Endothelial cell of umbilical vein (primary cell): ENCODE results near the gene PROM1. TPM values are rescaled to one million over a fixed set of nuclear protein-coding genes. Genes with fewer than 3 reads are reported as not detected.

Experiments used
- BruUV-seq: library from RNA; stranded (reverse); fragments of 400-500 nt; replicated peaks from 2 replicates; lab custom pipeline; 2021; lab: Mats Ljungman, UMichigan
- CTCF ChIA-PET: fragments of 300-600, 350-600 bp; sonication (Branson Sonifier 250); formaldehyde crosslinking; loops from one replicate; lab custom pipeline; 2021; ENCODE audit warnings: antibody characterized with exemption, inconsistent platforms; lab: Charles Lee
- POLR2A ChIA-PET: fragments of 300-600, 350-600 bp; sonication (Branson Sonifier 250); formaldehyde crosslinking; loops from one replicate; lab custom pipeline; 2021; ENCODE audit warnings: antibody characterized with exemption, inconsistent platforms; lab: Charles Lee
- DNase-seq: peaks from one replicate; pipeline ENCODE4 v3.0.0-alpha.2; 2011; ENCODE audit warnings: low read depth, low spot score
- FAIRE-seq: peaks from 2 replicates; lab custom pipeline; 2011; peaks lifted over from hg19 to GRCh38; lab: Jason Lieb, UNC
- H2AFZ ChIP-seq: 2 replicates; pipeline ENCODE4 v1.6.0; 2012; ENCODE audit warnings: low read depth, low read length, control low read depth, inconsistent platforms
- H3K27ac ChIP-seq: 2 replicates; pipeline ENCODE4 v1.5.1; 2011; ENCODE audit warnings: low read depth, mild to moderate bottlenecking, control low read depth, low read length, moderate library complexity; ENCODE audit not compliant: insufficient read depth
- H3K27me3 ChIP-seq, 2 experiments: 2 replicates each; pipeline versions ENCODE4 v1.6.0 to v1.6.1; 2011; ENCODE audit warnings: low read length in 2 of 2, mixed read lengths in 1 of 2; ENCODE audit not compliant: control insufficient read depth in 2 of 2, insufficient read depth in 2 of 2
- H3K36me3 ChIP-seq, 2 experiments: 2 replicates in 1 of 2; 3 replicates in 1 of 2; pipeline ENCODE4 v1.5.1; 2011; ENCODE audit warnings: low read length in 2 of 2, mild to moderate bottlenecking in 1 of 2, moderate library complexity in 1 of 2; ENCODE audit not compliant: control insufficient read depth in 2 of 2, insufficient read depth in 2 of 2; ENCODE audit errors: extremely low read depth in 1 of 2
- H3K4me1 ChIP-seq: 3 replicates; pipeline ENCODE4 v1.5.1; 2011; ENCODE audit warnings: mild to moderate bottlenecking, low read length; ENCODE audit not compliant: control insufficient read depth, insufficient read depth; ENCODE audit errors: extremely low read depth
- H3K4me2 ChIP-seq: 2 replicates; pipeline ENCODE4 v1.6.1; 2011; ENCODE audit warnings: low read length, control low read depth, mixed read lengths; ENCODE audit not compliant: insufficient read depth
- H3K4me3 ChIP-seq, 3 experiments: fragments of 200-600 bp in 1 of 3; sonication (generic), shearing (Covaris generic) in 1 of 3; replicated peaks in 1 of 3; 2 replicates each; pipeline ENCODE4 v1.5.1; 2011 to 2016; ENCODE audit warnings: control low read depth in 3 of 3, low read length in 3 of 3, mild to moderate bottlenecking in 2 of 3, inconsistent platforms in 1 of 3, low read depth in 1 of 3, moderate library complexity in 1 of 3; ENCODE audit not compliant: insufficient read depth in 1 of 3
- H3K79me2 ChIP-seq: 2 replicates; pipeline ENCODE4 v1.6.0; 2012; ENCODE audit warnings: low read length, inconsistent platforms; ENCODE audit not compliant: control insufficient read depth, insufficient read depth
- H3K9ac ChIP-seq: replicated peaks from 2 replicates; pipeline ENCODE3; 2011; ENCODE audit warnings: low read length, control low read depth; ENCODE audit not compliant: insufficient read depth; ENCODE audit errors: extremely low read depth
- H3K9me1 ChIP-seq: replicated peaks from 3 replicates; pipeline ENCODE4 v1.6.0; 2011; ENCODE audit warnings: mild to moderate bottlenecking, low read length; ENCODE audit not compliant: control insufficient read depth, insufficient read depth; ENCODE audit errors: extremely low read depth
- H3K9me3 ChIP-seq: replicated peaks from 2 replicates; pipeline ENCODE4 v1.5.1; 2012; ENCODE audit warnings: low read length, inconsistent platforms; ENCODE audit not compliant: control insufficient read depth, insufficient read depth
- H4K20me1 ChIP-seq: replicated peaks from 2 replicates; pipeline ENCODE3; 2011; ENCODE audit warnings: mild to moderate bottlenecking, low read length; ENCODE audit not compliant: control insufficient read depth, insufficient read depth; ENCODE audit errors: extremely low read depth
- CTCF ChIP-seq, 2 donors: IDR thresholded peaks; 1 replicate in 1 of 2; 2 replicates in 1 of 2; pipeline ENCODE4 v1.5.1; 2011; ENCODE audit warnings: low read length in 2 of 2, mild to moderate bottlenecking in 2 of 2, moderate library complexity in 2 of 2, control low read depth in 1 of 2, inconsistent platforms in 1 of 2, low read depth in 1 of 2; ENCODE audit not compliant: insufficient read depth in 1 of 2; ENCODE audit errors: extremely low read depth in 1 of 2
- EZH2 ChIP-seq: IDR thresholded peaks from 2 replicates; pipeline ENCODE4 v1.6.1; 2012; ENCODE audit warnings: borderline replicate concordance, low read depth, mild to moderate bottlenecking, moderate library complexity, low read length, inconsistent platforms; ENCODE audit not compliant: severe bottlenecking
- FOS ChIP-seq: IDR thresholded peaks from 2 replicates; pipeline ENCODE4 v1.6.1; 2011; ENCODE audit warnings: mild to moderate bottlenecking, low read length, moderate library complexity, borderline replicate concordance; ENCODE audit not compliant: insufficient read depth
- GATA2 ChIP-seq: IDR thresholded peaks from 2 replicates; pipeline ENCODE4 v1.7.0; 2011; ENCODE audit warnings: low read depth, mild to moderate bottlenecking, moderate library complexity, mixed read lengths, low read length; ENCODE audit not compliant: insufficient read length, insufficient read depth
- JUN ChIP-seq: IDR thresholded peaks from 2 replicates; pipeline ENCODE4 v1.6.1; 2011; ENCODE audit warnings: borderline replicate concordance, low read depth; ENCODE audit not compliant: insufficient read length, insufficient read depth
- MYC ChIP-seq: IDR thresholded peaks from one replicate; pipeline ENCODE4 v1.6.1; 2011; ENCODE audit warnings: mild to moderate bottlenecking, low read depth, low read length
- POLR2A ChIP-seq: IDR thresholded peaks from 2 replicates; pipeline ENCODE4 v1.6.1; 2012; ENCODE audit warnings: low read depth, mild to moderate bottlenecking, control low read depth, low read length
- POLR2AphosphoS5 ChIP-seq: IDR thresholded peaks from 2 replicates; pipeline ENCODE4 v1.6.1; 2012; ENCODE audit warnings: low read depth, mild to moderate bottlenecking, control low read depth, low read length, moderate library complexity; ENCODE audit not compliant: insufficient read depth
- dilution Hi-C: fragments of 300-500 bp; cut with MboI; formaldehyde crosslinking; loops from one replicate; pipeline ENCODE4 v1.15.0; 2019; ENCODE audit warnings: low sequenced_read_pairs; ENCODE audit not compliant: extremely low pct_ligation_motif_present
- intact Hi-C: fragments of 100-400 bp; cut with micrococcal nuclease; formaldehyde crosslinking; loops from one replicate; pipeline ENCODE4 v1.10.0; 2022
- polyA plus RNA-seq, 4 experiments: library from polyadenylated mRNA; depleted of rRNA in 3 of 4; stranded (reverse) in 3 of 4; unstranded in 1 of 4; fragments of >200 nt; gene quantifications; 2 replicates each; pipeline versions ENCODE4 v1.2.1 to v1.2.3, GENCODE V29; 2011 to 2012; ENCODE audit warnings: missing spikeins in 1 of 4
- total RNA-seq: library from RNA; stranded (reverse); gene quantifications from 2 replicates; pipeline ENCODE4 v1.2.3, GENCODE V29; 2021
- TF ChIP-seq, protein P1 (sequence below): IDR thresholded peaks from 2 replicates; pipeline ENCODE4 v1.6.1; 2011; ENCODE audit not compliant: insufficient read depth, insufficient read length

PROM1 gene
- total and polyA plus RNA-seq, 2 donors (not counting 3 experiments of a cell fraction or from before 2014, with no cell fraction given) = 0.36 to 1.7 TPM

DNA sequence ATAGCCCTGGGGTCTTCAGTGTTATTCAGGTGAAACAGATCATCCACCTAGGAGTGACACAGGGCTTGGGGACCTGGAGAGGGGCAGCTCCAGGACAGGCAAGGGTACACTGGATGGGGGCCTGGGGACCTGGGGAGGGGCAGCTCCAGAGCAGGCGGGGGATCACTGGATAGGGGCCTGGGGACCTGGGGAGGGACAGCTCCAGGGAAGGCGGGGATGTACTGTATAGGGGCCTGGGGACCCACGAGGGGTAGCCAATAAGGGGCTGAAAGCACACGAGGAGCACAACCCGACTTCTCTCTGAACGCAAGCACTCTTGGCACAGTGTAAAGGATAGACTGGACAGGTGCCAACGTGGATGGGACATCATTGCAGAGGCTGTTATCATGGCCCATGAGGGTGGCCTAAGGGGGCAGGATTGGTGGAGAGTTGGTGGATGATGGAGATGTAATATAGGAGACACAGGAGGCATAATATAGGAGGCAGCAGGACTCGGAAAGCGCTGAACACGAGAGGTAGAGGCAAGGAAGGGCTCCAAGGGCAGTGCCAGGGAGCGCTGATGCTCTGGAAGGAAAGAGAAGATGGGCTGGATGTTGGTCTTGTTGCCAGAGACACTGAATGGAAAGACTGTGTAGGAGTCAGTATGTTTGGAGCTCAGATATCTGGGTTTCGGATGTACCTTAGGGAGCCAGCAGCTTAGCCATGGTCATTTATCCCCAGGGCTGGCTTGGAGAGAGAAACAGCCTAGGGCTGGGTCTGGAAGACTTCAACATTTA lies 82.9 kb downstream of the PROM1 start:
- Histone ChIP-seq H4K20me1 (no peaks in the 10 kb centered on the region), H2AFZ (no peak overlapping the region), H3K9me3 (no peaks in the 10 kb centered on the region), H3K27ac (no peak overlapping the region), H3K27me3 (peaks cover 6% of the 10 kb centered on the region in 2 experiments), H3K4me3 (no peak overlapping the region), H3K9me1 (no peaks in the 10 kb centered on the region), H3K4me2 (no peak overlapping the region), H3K9ac (no peak overlapping the region), H3K4me1 (no peaks in the 10 kb centered on the region), H3K36me3 (no peaks in the 10 kb centered on the region), H3K79me2 (no peaks in the 10 kb centered on the region)
- no TSS peak for BruUV-seq
- ChIA-PET CTCF (interaction anchor here (0.6 to 4.5 kb wide), 23 partner anchors 8 to 1471 kb away, joined by 3 to 93 read pairs (median 5); partner anchors contain the start of genes CC2D2A and FGFBP2), POLR2A (no interaction called here)
- FAIRE-seq (no peak), DNase-seq (no peak)
- dilution Hi-C loops = no loop called here
- intact Hi-C loops = loop anchor here (1.0 to 2.0 kb wide), 5 partner anchors 38 to 522 kb away; partner anchors contain the start of gene FGFBP2
- TF ChIP-seq MYC (no peak), CTCF (IDR thresholded peaks at IDR 0.05; ENCODE audit: extremely low read depth in 1 of 2, insufficient read depth in 1 of 2, low read depth in 1 of 2, low read length in 2 of 2) (no peak), JUN (no peak), EZH2 (no peak), POLR2A (no peak), POLR2AphosphoS5 (no peak), GATA2 (no peak), FOS (no peak)
- TF ChIP-seq, protein P1, sequence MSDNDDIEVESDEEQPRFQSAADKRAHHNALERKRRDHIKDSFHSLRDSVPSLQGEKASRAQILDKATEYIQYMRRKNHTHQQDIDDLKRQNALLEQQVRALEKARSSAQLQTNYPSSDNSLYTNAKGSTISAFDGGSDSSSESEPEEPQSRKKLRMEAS = no peak
